Transverse colon (tissue), 4 donors: ENCODE results near the gene FAM13A.

ENCODE experiments used
- EP300 ChIP-seq: sonication (generic); formaldehyde crosslinking; IDR thresholded peaks from one replicate; pipeline ENCODE4 v1.6.1; 2017; ENCODE audit warnings: antibody characterized with exemption, low read depth
- POLR2A ChIP-seq: fragments of 450-650 bp; IDR thresholded peaks from one replicate; pipeline ENCODE4 v1.6.1; 2016; ENCODE audit warnings: antibody characterized with exemption, mild to moderate bottlenecking, moderate library complexity
- POLR2AphosphoS5 ChIP-seq, 3 donors: sonication (generic); formaldehyde crosslinking; IDR thresholded peaks; one replicate each; pipeline ENCODE4 v1.6.1; 2016; ENCODE audit warnings: antibody characterized with exemption in 3 of 3
- TF ChIP-seq, protein P1 (sequence below), 5 experiments: fragments of 200-600 bp in 3 of 5; fragments of 450-650 bp in 2 of 5; sonication (generic) in 3 of 5; IDR thresholded peaks; 1 replicate in 2 of 5; 2 replicates in 3 of 5; pipeline ENCODE4 v1.5.1; 2016 to 2017; ENCODE audit warnings: antibody characterized with exemption in 5 of 5, inconsistent platforms in 3 of 5, mild to moderate bottlenecking in 2 of 5, moderate library complexity in 1 of 5

DNA sequence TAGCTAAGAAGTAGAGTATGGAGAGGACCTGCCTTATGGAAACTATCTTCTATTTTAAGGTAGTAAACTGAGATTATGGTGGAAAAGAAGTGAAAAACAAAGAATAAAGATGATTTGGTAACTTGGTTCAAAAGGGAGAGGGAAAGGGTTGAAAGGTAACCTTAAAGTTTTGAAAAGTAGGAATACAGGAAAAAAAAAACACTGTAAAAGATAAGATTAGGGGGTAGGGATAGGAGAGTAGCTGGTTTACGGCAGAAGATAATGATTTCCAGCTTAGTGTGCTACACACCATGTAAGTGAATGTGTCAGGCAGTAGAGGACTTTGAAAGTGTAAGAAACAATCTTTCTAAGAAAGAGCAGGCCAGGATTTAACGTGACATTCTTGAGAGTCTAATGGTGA, 35.3 kb downstream of the FAM13A start:
- TF ChIP-seq, protein P1, sequence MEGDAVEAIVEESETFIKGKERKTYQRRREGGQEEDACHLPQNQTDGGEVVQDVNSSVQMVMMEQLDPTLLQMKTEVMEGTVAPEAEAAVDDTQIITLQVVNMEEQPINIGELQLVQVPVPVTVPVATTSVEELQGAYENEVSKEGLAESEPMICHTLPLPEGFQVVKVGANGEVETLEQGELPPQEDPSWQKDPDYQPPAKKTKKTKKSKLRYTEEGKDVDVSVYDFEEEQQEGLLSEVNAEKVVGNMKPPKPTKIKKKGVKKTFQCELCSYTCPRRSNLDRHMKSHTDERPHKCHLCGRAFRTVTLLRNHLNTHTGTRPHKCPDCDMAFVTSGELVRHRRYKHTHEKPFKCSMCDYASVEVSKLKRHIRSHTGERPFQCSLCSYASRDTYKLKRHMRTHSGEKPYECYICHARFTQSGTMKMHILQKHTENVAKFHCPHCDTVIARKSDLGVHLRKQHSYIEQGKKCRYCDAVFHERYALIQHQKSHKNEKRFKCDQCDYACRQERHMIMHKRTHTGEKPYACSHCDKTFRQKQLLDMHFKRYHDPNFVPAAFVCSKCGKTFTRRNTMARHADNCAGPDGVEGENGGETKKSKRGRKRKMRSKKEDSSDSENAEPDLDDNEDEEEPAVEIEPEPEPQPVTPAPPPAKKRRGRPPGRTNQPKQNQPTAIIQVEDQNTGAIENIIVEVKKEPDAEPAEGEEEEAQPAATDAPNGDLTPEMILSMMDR (IDR thresholded peaks at IDR 0.05): no peak
- TF ChIP-seq POLR2AphosphoS5 (IDR thresholded peaks at IDR 0.05): no peak
- TF ChIP-seq POLR2A: no peak
- no peak for TF ChIP-seq EP300
